Coronary artery (tissue), 2 donors: ENCODE data around the gene TGFBR2.
A peak's percentile ranks its signal among the peaks of the same experiment; 100 is the strongest.

Source experiments
- DNase-seq: peaks from one replicate; pipeline ENCODE4 v3.0.0-alpha.2; 2017; ENCODE audit warnings: low spot score
- H3K27ac ChIP-seq, 2 donors: fragments of 200-600 bp; sonication (generic); one replicate each; pipeline ENCODE4 v1.5.1; 2016 to 2019
- H3K4me3 ChIP-seq: fragments of 200-600 bp; sonication (generic); 2 replicates; pipeline ENCODE4 v1.5.1; 2016; ENCODE audit warnings: mild to moderate bottlenecking, moderate library complexity
- TF ChIP-seq, protein P1 (sequence below): fragments of 200-600 bp; sonication (generic); IDR thresholded peaks from one replicate; pipeline ENCODE4 v1.5.1; 2019; ENCODE audit warnings: antibody characterized with exemption

Gene TGFBR2

DNA sequence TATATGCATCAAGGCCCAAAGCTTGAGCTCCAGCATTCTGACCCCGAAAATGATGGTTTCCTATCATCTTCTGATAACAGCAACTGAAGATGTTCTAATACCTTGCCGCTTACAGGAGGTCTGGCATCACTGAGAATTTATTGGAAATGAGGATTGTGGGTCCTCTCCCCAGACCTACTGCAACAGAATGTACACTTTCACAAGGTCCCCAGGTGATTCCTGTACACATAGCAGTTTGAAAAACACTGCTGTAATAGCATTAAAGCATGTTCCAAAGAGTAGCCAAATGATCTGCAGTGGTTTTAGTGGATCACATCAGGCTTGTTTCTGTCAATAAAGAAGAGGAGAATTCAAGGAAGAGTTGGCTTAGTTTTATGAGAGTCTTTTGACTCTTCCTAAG, 11.3 kb downstream of the TGFBR2 start:
- TF ChIP-seq, protein P1, sequence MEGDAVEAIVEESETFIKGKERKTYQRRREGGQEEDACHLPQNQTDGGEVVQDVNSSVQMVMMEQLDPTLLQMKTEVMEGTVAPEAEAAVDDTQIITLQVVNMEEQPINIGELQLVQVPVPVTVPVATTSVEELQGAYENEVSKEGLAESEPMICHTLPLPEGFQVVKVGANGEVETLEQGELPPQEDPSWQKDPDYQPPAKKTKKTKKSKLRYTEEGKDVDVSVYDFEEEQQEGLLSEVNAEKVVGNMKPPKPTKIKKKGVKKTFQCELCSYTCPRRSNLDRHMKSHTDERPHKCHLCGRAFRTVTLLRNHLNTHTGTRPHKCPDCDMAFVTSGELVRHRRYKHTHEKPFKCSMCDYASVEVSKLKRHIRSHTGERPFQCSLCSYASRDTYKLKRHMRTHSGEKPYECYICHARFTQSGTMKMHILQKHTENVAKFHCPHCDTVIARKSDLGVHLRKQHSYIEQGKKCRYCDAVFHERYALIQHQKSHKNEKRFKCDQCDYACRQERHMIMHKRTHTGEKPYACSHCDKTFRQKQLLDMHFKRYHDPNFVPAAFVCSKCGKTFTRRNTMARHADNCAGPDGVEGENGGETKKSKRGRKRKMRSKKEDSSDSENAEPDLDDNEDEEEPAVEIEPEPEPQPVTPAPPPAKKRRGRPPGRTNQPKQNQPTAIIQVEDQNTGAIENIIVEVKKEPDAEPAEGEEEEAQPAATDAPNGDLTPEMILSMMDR = no peak
- DNase-seq = no peak
- Histone ChIP-seq H3K27ac (peak overlapping the region in 1 of 2 donors; percentile 40), H3K4me3 (peak overlapping the region; percentile 25)

GRCh38 chr3:30618526-30618925, 12.1 kb downstream of the TGFBR2 start:
- TF ChIP-seq, protein P1 = no peak
- H3K4me3 ChIP-seq = no peak overlapping the region
- peak overlapping the region in 1 of 2 donors; percentile 24 for H3K27ac ChIP-seq
- no peak for DNase-seq

DNA sequence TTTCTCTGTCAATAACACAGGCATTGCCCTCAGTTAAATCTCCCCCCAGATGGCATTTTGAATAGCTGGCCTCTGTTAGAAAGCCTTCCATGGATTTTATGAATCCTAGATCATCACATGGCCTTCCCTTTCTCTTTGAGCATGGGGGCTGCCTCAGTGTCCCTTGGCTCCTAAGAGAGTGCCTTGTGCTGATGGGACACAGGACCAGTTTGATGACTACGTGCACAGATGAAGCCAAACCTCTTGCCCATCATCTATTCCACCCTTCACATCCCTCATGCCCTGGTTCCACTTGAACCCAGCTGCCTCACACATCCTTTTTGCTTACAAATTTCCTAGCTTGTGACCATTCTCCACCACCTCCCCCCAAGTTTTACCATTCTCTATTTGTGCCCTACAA, 12.9 kb downstream of the TGFBR2 start:
- peak overlapping the region; percentile 3 for H3K4me3 ChIP-seq
- DNase-seq = no peak
- TF ChIP-seq, protein P1 = no peak
- peak overlapping the region in 1 of 2 donors; percentile 7 for H3K27ac ChIP-seq

GRCh38 chr3:30620402-30621360, 14.3 kb downstream of the TGFBR2 start:
- TF ChIP-seq, protein P1 = no peak
- Histone ChIP-seq H3K4me3 (peak overlapping the region; percentile 1), H3K27ac (no peak overlapping the region)
- no peak for DNase-seq

GRCh38 chr3:30621576-30621975, 15.2 kb downstream of the TGFBR2 start:
- TF ChIP-seq, protein P1 = no peak
- no peak overlapping the region for H3K4me3 ChIP-seq
- H3K27ac ChIP-seq = peak overlapping the region in 1 of 2 donors; percentile 19
- DNase-seq = no peak

DNA sequence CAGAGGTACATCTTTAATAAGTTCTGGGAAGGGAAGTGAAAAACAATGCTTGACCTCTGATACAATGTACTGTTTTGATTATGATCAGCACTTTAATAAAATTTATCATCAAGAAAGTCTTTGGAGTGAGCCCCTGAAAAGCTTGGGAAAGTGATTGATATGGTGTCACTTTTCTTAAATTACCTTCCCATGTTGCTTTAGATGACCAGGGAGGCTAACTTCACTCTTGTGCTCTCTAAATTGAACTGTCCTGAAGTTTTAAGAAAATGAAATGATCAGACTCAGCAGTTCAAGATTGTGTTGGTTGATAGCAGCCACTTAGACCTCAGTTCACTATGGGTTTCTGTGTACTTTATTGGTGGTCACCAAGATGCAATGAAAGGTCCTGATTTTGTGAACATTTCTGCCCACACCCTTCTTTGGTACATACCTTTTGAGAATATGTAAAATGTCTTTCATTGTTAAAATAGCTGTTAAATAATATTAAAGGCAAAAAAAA, 15.7 kb downstream of the TGFBR2 start:
- TF ChIP-seq, protein P1 = no peak
- H3K27ac ChIP-seq = peak overlapping the region in 1 of 2 donors; percentile 19
- H3K4me3 ChIP-seq = no peak overlapping the region
- DNase-seq = no peak
